ENCODE measurements around the gene NCK1.

NCK1 gene

DNA sequence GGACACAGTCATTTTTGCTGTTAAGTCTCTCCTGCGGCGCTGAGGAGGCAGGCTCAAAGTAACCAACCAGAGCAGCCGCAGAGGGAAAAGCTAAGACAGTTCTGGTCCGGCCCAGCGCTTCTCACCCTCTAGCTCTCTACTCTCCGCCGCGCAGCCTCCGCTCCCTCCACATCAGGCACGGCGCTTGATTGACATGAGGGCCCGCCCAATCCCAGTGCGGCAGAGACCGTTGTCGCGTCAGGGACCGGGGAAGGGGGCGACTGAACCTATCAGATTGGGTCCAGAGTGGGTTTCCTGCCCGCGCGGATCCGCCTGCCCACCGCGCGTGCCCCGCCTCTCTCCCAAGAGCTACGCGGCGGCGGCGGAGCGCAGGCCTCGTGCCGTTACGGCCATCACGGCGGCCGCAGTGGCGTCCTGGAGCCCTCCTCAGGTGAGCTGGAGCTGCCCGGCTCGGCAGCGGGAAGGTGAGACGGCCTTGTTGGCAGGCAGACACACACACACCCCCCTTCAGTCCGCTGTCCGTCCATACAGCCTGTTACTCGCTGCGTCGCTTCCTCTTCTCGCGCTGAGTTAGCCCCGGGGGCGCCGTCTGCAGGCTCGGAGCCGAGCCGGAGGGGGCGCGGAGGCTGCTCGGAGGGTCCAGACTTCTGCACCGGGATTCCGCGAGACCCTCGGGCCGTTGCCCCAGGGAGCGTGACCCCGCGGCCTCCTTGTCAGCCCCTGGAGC is at the start of gene NCK1:
Gene NCK1 (plus strand): TSS at position 319 of the 727 bp plus-strand sequence. CDS start 65,794 bp downstream, outside the sequence.
- Histone ChIP-seq H3K9me3 (ENCODE audit: control insufficient read depth, insufficient read depth, low read length) (no peaks in the 10 kb centered on the region), H3K9ac (ENCODE audit: low read depth, low read length) (peak within 1 kb of the TSS; percentile 53), H3K4me1 (ENCODE audit: control insufficient read depth, insufficient read depth, low read length) (peaks cover 19% of the 10 kb centered on the region), H3K4me3 (ENCODE audit: low read depth, low read length) (peak within 1 kb of the TSS; percentile 72), H3K27ac (ENCODE audit: low read depth, low read length) (peak within 1 kb of the TSS; percentile 92), H3K27me3 (ENCODE audit: control insufficient read depth, insufficient read depth, low read length) (no peaks in the 10 kb centered on the region), H3K36me3 (ENCODE audit: control insufficient read depth, insufficient read depth, low read length) (no peaks in the 10 kb centered on the region)

DNA sequence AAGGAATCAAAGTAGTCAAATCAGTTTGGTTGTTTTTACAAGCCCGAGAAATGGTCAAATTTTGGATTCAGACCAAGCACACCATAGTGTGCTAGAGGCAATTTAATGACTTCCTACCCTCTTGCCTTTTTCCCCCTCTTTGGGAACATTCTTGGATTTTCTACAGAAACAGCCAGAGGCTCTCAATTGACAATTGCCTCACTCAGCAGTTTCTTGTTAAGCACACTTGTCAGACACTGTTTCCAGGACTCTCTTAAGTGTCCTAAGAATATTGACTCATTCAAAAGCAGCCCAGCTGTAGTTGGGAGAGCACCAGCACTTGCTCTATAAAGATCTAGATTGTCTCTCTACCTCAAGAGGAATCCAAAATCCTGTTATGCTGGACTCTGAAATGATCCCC is 44.6 kb upstream of the NCK1 start:
- H3K4me3 ChIP-seq (ENCODE audit: low read depth, low read length), result no peak overlapping the region
- H3K9ac ChIP-seq (ENCODE audit: low read depth, low read length), result no peak overlapping the region
- H3K36me3 ChIP-seq (ENCODE audit: control insufficient read depth, insufficient read depth, low read length), result no peaks in the 10 kb centered on the region
- H3K9me3 ChIP-seq (ENCODE audit: control insufficient read depth, insufficient read depth, low read length), result no peaks in the 10 kb centered on the region
- H3K4me1 ChIP-seq (ENCODE audit: control insufficient read depth, insufficient read depth, low read length), result peaks cover 12% of the 10 kb centered on the region
- H3K27ac ChIP-seq (ENCODE audit: low read depth, low read length), result no peak overlapping the region
- peaks cover 21% of the 10 kb centered on the region for H3K27me3 ChIP-seq (ENCODE audit: control insufficient read depth, insufficient read depth, low read length)

DNA sequence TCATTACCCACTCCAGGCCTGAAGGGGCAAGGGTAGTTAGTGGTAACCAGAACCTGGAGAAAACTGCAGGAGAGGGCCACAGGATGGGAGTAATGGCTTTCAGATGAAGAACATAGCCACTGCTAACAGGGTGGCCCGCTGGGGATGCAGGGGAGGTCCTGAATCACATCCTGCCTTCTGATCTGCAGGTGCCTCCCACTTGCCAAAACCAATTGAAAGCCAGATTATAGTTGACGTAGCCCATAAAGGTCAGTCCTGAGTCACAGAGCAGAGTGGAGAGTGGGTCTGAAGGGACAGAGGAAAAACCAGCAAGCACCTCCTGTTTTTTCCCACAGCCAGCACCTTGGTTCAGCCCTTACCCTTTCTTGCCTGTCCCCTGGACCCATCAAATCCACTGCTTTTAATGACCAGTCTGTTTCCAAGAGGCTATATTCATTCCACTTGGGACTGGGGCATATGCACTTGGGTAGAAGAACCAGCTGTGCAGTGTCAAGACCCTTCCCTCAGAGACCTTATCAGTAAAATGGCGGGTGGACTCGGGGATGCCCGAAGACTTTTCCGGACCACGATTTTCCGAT is 43.7 kb upstream of the NCK1 start:
- Histone ChIP-seq H3K9me3 (ENCODE audit: control insufficient read depth, insufficient read depth, low read length) (no peaks in the 10 kb centered on the region), H3K4me3 (ENCODE audit: low read depth, low read length) (peak overlapping the region; percentile 70), H3K9ac (ENCODE audit: low read depth, low read length) (no peak overlapping the region), H3K4me1 (ENCODE audit: control insufficient read depth, insufficient read depth, low read length) (peaks cover 12% of the 10 kb centered on the region), H3K27me3 (ENCODE audit: control insufficient read depth, insufficient read depth, low read length) (peaks cover 21% of the 10 kb centered on the region), H3K27ac (ENCODE audit: low read depth, low read length) (peak overlapping the region; percentile 73), H3K36me3 (ENCODE audit: control insufficient read depth, insufficient read depth, low read length) (no peaks in the 10 kb centered on the region)

DNA sequence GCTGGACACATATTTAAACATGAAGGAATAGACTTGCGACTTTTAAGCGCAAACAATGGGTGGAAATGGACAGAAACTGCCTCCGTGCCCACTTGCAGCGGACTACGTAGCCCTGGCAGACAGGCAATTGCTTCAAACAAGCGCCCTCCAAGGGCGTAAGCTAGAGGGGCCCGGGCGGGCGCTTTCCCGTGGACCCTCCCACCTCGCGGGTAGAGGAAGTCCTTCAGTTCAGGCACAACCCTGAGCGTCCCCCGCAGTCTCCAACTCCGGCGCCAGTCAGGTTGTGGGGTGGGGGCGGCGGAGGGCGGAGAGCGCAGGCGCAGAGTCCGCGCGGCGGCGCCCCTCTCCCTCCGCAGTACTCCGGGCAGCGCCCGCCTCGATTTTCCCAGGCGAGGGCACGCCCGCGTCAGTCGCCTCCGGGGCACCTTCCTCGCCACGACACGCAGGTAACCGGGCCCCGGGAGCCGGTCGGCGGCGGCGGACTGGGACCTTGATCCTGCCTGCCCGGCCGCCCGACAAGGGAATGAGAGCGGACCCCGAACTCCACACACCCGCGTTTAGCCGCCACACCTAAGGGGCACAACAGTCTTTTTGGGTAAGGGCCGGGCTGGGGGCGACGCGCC is 43.1 kb upstream of the NCK1 start, which contains the start of gene SLC35G2:
Gene SLC35G2 (plus strand): TSS at position 358 of the 623 bp plus-strand sequence. CDS start 35,335 bp downstream, outside the sequence.
- H3K9ac ChIP-seq (ENCODE audit: low read depth, low read length), result peak within 1 kb of the TSS; percentile 50
- no peaks in the 10 kb centered on the region for H3K9me3 ChIP-seq (ENCODE audit: control insufficient read depth, insufficient read depth, low read length)
- no peaks in the 10 kb centered on the region for H3K36me3 ChIP-seq (ENCODE audit: control insufficient read depth, insufficient read depth, low read length)
- peaks cover 12% of the 10 kb centered on the region for H3K4me1 ChIP-seq (ENCODE audit: control insufficient read depth, insufficient read depth, low read length)
- H3K27ac ChIP-seq (ENCODE audit: low read depth, low read length), result peak within 1 kb of the TSS; percentile 73
- peak within 1 kb of the TSS; percentile 70 for H3K4me3 ChIP-seq (ENCODE audit: low read depth, low read length)
- H3K27me3 ChIP-seq (ENCODE audit: control insufficient read depth, insufficient read depth, low read length), result peaks cover 21% of the 10 kb centered on the region

DNA sequence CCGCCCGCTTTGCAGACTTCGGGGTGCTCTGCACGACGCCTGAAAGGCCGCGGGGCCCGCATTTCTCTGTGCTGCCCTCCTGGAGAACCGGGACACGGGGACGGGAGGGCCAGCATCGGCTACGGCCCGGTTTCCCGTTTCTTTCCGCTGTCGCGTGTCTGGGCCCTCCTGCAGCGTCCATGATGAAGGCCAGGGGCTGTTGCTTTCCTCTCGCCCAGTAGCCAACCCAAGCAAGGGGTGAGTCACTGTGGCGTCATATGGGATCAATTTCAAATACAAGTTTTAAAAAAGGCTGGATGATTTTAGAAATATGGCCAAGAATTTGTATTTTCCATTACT is 42.6 kb upstream of the NCK1 start:
- H3K4me1 ChIP-seq (ENCODE audit: control insufficient read depth, insufficient read depth, low read length), result peaks cover 12% of the 10 kb centered on the region
- H3K9me3 ChIP-seq (ENCODE audit: control insufficient read depth, insufficient read depth, low read length), result no peaks in the 10 kb centered on the region
- peak overlapping the region; percentile 60 for H3K27ac ChIP-seq (ENCODE audit: low read depth, low read length)
- H3K36me3 ChIP-seq (ENCODE audit: control insufficient read depth, insufficient read depth, low read length), result no peaks in the 10 kb centered on the region
- H3K27me3 ChIP-seq (ENCODE audit: control insufficient read depth, insufficient read depth, low read length), result peaks cover 21% of the 10 kb centered on the region
- H3K4me3 ChIP-seq (ENCODE audit: low read depth, low read length), result peak overlapping the region; percentile 70
- H3K9ac ChIP-seq (ENCODE audit: low read depth, low read length), result peak overlapping the region; percentile 50

DNA sequence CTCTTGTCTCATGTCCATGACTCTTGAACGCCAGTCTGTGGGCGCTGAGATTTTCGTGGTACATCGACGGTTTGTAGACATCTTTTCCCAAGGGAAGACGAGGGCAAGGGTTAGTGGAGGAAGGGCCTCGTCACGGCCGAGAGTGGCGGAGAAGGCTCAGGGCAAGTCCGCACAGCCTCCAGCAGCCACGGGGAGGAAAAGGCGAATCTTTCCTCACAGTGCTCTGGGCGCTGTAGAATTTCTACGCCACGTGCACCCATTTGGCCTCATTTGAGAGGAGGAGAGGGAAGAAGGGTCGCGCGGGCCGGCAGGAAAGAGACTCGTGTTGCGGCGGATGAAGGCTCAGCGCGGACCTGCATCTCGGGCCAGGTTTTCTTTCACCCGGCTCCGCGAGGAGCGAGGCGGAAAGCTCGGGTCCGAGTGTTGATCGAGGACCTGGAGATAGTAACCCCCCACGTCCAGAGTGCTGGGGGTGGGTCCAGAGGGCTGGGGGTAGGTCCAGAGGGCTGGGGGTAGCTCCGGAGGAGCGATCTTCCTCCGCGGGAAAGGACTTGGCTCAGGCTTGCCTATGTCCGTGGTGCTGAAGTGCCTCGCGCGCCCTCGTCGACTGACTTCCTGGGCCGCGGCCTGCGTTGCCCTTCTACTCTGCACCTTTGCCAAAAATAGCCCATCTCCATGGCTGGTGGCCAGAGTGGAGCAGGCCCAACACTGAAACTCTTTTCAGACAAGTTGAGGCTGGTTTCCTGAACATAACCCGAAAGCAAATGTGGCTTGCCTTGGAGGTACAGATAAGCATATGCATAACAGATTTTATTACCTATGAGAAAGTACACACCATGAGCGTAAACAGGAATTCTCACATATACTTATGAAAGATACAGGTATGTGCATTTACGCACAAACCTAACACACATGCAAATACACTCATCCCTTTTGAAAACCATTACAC is 42.0 kb upstream of the NCK1 start:
- H3K9ac ChIP-seq (ENCODE audit: low read depth, low read length), result 0 out of 2 replicates have a peak overlapping the region, but pooled peaks have one; percentile 50
- H3K27ac ChIP-seq (ENCODE audit: low read depth, low read length), result peak overlapping the region; percentile 60
- peaks cover 12% of the 10 kb centered on the region for H3K4me1 ChIP-seq (ENCODE audit: control insufficient read depth, insufficient read depth, low read length)
- peaks cover 21% of the 10 kb centered on the region for H3K27me3 ChIP-seq (ENCODE audit: control insufficient read depth, insufficient read depth, low read length)
- H3K9me3 ChIP-seq (ENCODE audit: control insufficient read depth, insufficient read depth, low read length), result no peaks in the 10 kb centered on the region
- H3K4me3 ChIP-seq (ENCODE audit: low read depth, low read length), result peak overlapping the region; percentile 70
- H3K36me3 ChIP-seq (ENCODE audit: control insufficient read depth, insufficient read depth, low read length), result no peaks in the 10 kb centered on the region

DNA sequence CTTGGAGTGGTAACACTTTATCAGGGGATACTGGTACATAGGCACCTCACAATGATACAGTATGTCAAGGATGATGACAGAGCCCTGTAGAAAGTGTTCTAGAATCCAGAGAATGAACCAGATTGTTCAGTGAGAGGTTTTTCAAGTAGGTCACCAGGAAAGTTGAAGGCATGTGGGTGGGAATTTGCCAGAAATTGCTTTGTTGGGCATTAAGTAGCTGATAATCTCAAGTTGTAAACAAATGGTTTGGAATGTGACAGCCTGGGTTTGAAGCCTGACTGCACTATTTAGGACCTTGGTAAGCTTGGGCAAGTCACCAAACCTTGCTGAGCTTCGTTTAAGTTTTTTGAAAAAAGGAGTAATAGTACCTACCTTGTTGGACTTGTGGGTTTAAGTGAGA is 30.5 kb upstream of the NCK1 start:
- Histone ChIP-seq H3K9ac (ENCODE audit: low read depth, low read length) (no peak overlapping the region), H3K36me3 (ENCODE audit: control insufficient read depth, insufficient read depth, low read length) (no peaks in the 10 kb centered on the region), H3K4me3 (ENCODE audit: low read depth, low read length) (no peak overlapping the region), H3K27ac (ENCODE audit: low read depth, low read length) (no peak overlapping the region), H3K9me3 (ENCODE audit: control insufficient read depth, insufficient read depth, low read length) (no peaks in the 10 kb centered on the region), H3K27me3 (ENCODE audit: control insufficient read depth, insufficient read depth, low read length) (no peaks in the 10 kb centered on the region), H3K4me1 (ENCODE audit: control insufficient read depth, insufficient read depth, low read length) (no peaks in the 10 kb centered on the region)

DNA sequence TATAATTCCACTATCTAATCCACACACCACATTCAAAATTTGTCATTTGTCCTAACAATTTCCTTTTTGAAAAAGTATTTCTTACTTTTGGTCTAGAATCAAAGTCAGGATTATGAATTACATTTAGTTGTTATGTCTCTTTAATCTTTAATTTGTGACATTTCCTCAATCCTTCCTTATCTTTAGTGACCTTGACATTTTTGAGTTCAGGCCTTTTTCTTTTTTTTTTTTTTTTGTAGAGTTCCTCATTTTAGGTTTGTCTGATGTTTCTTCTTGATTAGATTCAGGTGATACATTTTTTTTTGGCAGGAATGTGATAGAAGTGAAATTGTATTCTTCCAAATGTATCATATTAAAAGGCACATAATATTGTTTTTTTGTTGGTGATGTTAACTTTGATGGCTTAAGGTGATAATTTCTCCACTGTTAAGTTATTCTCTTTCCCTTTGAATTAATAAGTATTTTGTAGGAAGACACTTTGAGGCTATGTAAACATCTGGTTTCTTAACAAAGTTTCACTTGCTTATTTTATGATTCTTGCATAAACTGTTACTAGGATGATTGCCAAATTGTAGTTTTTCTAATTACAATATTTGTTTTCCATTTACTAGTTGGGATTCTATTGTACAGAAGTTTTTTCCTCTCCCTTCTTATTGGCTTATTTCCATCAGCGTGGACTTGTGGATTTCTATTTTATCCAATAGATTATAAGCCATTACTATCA is 26.8 kb upstream of the NCK1 start:
- Histone ChIP-seq H3K9ac (ENCODE audit: low read depth, low read length) (no peak overlapping the region), H3K9me3 (ENCODE audit: control insufficient read depth, insufficient read depth, low read length) (no peaks in the 10 kb centered on the region), H3K27ac (ENCODE audit: low read depth, low read length) (no peak overlapping the region), H3K4me3 (ENCODE audit: low read depth, low read length) (no peak overlapping the region), H3K36me3 (ENCODE audit: control insufficient read depth, insufficient read depth, low read length) (peaks cover 11% of the 10 kb centered on the region), H3K27me3 (ENCODE audit: control insufficient read depth, insufficient read depth, low read length) (no peaks in the 10 kb centered on the region), H3K4me1 (ENCODE audit: control insufficient read depth, insufficient read depth, low read length) (peaks cover 16% of the 10 kb centered on the region)

DNA sequence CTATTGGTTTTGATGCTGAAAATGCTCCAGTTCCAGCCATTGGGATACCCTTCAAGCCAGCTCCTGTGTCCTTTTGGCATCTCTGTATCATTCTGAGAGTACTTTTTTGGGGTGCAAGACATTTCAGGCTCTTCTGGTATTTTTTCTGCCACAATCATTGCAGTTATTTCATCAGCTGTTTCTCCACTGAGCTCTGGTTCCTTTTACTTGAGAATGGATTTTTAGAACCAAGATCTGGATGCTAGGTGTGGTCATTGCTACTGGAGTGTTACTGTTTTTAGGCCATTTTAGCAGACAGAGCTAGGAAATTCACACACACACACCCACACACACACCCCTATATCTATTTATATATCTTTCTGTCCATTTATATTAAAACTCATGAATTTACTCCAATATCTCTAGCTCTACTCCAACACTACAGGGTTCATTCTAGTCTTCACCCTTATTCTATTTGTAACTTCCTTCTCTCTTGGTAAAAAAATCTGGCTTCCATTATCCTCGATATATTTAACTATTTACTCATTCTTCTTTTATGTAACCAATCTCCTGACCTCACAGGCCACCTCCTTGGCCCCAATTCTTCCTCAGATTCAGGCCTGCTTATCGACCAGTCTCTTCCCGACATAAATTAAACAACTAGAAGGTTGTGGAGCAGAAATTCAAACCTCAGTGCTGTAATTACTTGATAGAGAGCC is 26.0 kb upstream of the NCK1 start:
- Histone ChIP-seq H3K4me1 (ENCODE audit: control insufficient read depth, insufficient read depth, low read length) (peaks cover 16% of the 10 kb centered on the region), H3K4me3 (ENCODE audit: low read depth, low read length) (no peak overlapping the region), H3K9me3 (ENCODE audit: control insufficient read depth, insufficient read depth, low read length) (no peaks in the 10 kb centered on the region), H3K27ac (ENCODE audit: low read depth, low read length) (no peak overlapping the region), H3K27me3 (ENCODE audit: control insufficient read depth, insufficient read depth, low read length) (no peaks in the 10 kb centered on the region), H3K9ac (ENCODE audit: low read depth, low read length) (no peak overlapping the region), H3K36me3 (ENCODE audit: control insufficient read depth, insufficient read depth, low read length) (peaks cover 12% of the 10 kb centered on the region)
